AG04450 (cell line): Measurements from ENCODE around the gene FBXL2. TPM values are rescaled to one million over a fixed set of nuclear protein-coding genes. Genes with fewer than 3 reads are reported as not detected.
"Not testable (repeated sequence)": the region's sequence is repeated elsewhere in the genome, so short reads cannot be mapped to it uniquely, and the experiment has no call there.

Source experiments
- CTCF ChIA-PET: fragments of 300-600, 350-600 bp; formaldehyde crosslinking; extraction: SDS; loops from one replicate; lab custom pipeline; 2022; ENCODE audit warnings: antibody characterized with exemption, inconsistent platforms; lab: Charles Lee
- POLR2A ChIA-PET: fragments of 350-600 bp; formaldehyde crosslinking; extraction: SDS; loops from one replicate; lab custom pipeline; 2021; ENCODE audit warnings: antibody characterized with exemption, inconsistent platforms; lab: Yijun Ruan, JAX
- DNase-seq: peaks from one replicate; pipeline ENCODE4 v3.0.0-alpha.2; 2011; ENCODE audit warnings: low read depth, low spot score
- H3K27ac ChIP-seq: one replicate; pipeline ENCODE4 v1.5.1; 2012; ENCODE audit warnings: low read depth, low read length, control low read depth
- H3K27me3 ChIP-seq: one replicate; pipeline ENCODE4 v1.6.0; 2012; ENCODE audit warnings: low read length; ENCODE audit not compliant: control insufficient read depth, insufficient read depth
- H3K4me3 ChIP-seq: 2 replicates; pipeline ENCODE4 v1.5.1; 2011; ENCODE audit warnings: mild to moderate bottlenecking, low read depth, low read length, control low read depth
- H3K9me3 ChIP-seq: 2 replicates; pipeline ENCODE4 v1.5.1; 2012; ENCODE audit warnings: low read length; ENCODE audit not compliant: control insufficient read depth, insufficient read depth
- polyA plus RNA-seq: library from polyadenylated mRNA; depleted of rRNA; stranded (reverse); fragments of >200 nt; gene quantifications from 2 replicates; pipeline ENCODE4 v1.2.3, GENCODE V29; 2011
- TF ChIP-seq, protein P1 (sequence below): IDR thresholded peaks from 2 replicates; pipeline ENCODE4 v1.5.1; 2011; ENCODE audit warnings: low read depth, low read length, control low read depth, inconsistent platforms

The FBXL2 gene
- polyA plus RNA-seq, 1 experiment = 14.4 TPM

DNA sequence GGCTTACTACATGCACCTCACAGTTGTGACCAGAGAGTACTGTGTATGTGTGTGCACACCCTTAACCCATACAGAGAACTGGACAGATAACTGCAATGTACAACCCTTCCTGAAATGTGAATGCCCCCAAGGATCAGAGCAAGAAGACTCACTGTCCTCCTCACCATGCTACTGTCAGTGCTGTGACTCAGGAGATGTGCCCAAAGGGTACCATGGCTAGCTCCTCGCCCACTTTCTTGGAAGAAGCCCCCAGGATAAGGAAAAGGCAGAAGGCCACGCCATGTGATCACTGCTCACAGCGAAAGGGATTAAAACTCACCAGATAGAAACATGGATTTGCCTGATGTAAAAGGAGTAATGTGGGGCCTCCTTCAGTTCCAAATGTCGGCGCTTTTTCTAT, 121.2 kb downstream of the FBXL2 start:
- TF ChIP-seq, protein P1, sequence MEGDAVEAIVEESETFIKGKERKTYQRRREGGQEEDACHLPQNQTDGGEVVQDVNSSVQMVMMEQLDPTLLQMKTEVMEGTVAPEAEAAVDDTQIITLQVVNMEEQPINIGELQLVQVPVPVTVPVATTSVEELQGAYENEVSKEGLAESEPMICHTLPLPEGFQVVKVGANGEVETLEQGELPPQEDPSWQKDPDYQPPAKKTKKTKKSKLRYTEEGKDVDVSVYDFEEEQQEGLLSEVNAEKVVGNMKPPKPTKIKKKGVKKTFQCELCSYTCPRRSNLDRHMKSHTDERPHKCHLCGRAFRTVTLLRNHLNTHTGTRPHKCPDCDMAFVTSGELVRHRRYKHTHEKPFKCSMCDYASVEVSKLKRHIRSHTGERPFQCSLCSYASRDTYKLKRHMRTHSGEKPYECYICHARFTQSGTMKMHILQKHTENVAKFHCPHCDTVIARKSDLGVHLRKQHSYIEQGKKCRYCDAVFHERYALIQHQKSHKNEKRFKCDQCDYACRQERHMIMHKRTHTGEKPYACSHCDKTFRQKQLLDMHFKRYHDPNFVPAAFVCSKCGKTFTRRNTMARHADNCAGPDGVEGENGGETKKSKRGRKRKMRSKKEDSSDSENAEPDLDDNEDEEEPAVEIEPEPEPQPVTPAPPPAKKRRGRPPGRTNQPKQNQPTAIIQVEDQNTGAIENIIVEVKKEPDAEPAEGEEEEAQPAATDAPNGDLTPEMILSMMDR = no peak
- DNase-seq = no peak
- Histone ChIP-seq H3K4me3 (no peak overlapping the region), H3K27me3 (no peaks in the 10 kb centered on the region), H3K9me3 (no peaks in the 10 kb centered on the region), H3K27ac (no peak overlapping the region)
- CTCF ChIA-PET = no interaction called here
- POLR2A ChIA-PET = no interaction called here

DNA sequence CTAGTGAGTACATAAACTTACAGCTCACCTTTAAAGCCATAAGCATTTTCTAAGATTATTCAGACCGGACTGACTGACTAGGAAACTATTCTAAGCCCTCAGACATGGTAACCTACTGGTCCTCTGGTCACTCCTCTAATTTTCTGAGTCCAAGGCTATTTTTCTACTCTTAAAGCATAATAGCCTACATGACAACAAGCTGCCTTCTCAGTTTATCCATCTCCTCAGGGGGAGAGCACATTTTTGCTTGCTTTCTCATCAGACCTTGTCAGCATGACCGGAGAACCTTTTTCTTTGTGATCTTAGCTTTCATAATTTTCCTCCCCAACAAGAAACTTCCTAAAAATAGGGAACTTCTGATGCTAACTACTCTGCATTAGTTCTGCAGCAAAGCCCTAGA, 124.5 kb downstream of the FBXL2 start:
- Histone ChIP-seq H3K9me3 (no peaks in the 10 kb centered on the region), H3K27ac (no peak overlapping the region), H3K27me3 (no peaks in the 10 kb centered on the region), H3K4me3 (no peak overlapping the region)
- TF ChIP-seq, protein P1 = no peak
- ChIA-PET POLR2A (no interaction called here), CTCF (interaction anchor here (0.5 to 1.8 kb wide), 5 partner anchors 29 to 859 kb away, joined by 3 to 12 read pairs (median 6); no protein-coding TSS in a partner anchor)
- no peak for DNase-seq

DNA sequence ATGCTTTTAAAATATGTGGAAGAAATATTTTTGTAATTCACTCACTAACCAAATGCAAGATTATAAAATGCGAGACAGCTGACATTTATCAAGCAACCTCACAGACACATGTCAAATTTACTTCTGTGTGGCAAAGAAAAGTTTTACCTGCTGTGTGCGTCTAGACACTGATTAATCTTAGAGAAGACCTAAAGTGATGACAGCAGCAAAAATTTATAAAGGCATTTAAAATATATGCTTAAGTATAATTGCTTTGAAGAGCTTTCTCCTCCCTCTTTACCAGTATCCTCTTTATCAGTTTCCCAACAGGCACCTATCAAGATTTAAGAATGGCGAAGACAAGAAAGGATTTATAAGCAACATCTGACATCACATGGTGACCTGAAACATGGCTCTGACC, 125.7 kb downstream of the FBXL2 start:
- no peak for DNase-seq
- Histone ChIP-seq H3K4me3 (no peak overlapping the region), H3K9me3 (no peaks in the 10 kb centered on the region), H3K27me3 (no peaks in the 10 kb centered on the region), H3K27ac (no peak overlapping the region)
- POLR2A ChIA-PET = interaction anchor here (0.6 kb wide), 1 partner anchor 506 kb away, joined by 3 read pairs; no protein-coding TSS in a partner anchor
- TF ChIP-seq, protein P1 = no peak
- CTCF ChIA-PET = interaction anchor here (0.8 kb wide), 1 partner anchor 272 kb away, joined by 3 read pairs; no protein-coding TSS in a partner anchor

DNA sequence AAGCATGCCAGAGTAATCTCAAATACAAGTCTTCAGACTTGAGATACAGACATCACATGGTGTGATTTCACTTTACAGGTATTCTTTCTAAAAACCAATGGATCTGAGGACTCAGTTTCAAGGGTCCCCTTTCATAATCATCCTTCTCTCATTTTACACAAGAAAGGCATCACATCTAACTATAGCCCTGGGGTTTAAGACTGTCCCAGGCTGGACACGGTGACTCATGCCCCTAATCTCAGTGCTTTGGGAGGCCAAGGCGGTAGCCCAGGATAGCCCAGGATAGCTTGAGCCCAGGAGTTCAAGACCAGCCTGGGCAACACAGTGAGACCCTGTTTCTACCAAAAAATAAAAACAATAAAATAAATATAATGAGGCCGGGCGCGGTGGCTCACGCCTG, 126.5 kb downstream of the FBXL2 start:
- POLR2A ChIA-PET = no interaction called here
- no peak overlapping the region for H3K27ac ChIP-seq

DNA sequence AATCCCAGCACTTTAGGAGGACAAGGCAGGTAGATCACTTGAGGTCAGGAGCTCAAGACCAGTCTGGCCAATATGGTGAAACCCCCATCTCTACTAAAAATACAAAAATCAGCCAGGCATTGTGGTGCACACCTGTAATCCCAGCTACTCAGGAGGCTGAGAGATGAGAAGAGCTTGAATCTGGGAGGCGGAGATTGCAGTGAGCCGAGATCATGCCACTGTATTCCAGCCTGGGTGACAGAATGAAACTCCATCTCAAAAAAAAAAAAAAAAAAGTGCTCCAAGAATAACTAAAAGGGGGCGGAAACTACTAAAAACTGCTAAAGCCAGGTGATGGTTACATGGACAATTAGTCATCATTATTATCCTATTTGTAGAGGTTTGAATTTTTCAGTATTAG, 133.6 kb downstream of the FBXL2 start:
- H3K27me3 ChIP-seq, H3K4me3 ChIP-seq, H3K9me3 ChIP-seq, H3K27ac ChIP-seq, DNase-seq, POLR2A ChIA-PET: not testable (repeated sequence)
- CTCF ChIA-PET = interaction anchor here (1.0 kb wide), 1 partner anchor 38 kb away, joined by 6 read pairs; no protein-coding TSS in a partner anchor

More for the DNA sequence above, 126.5 kb downstream of the FBXL2 start:
- Histone ChIP-seq H3K27me3 (no peaks in the 10 kb centered on the region), H3K4me3 (no peak overlapping the region), H3K9me3 (no peaks in the 10 kb centered on the region)
- CTCF ChIA-PET = interaction anchor here (1.1 kb wide), 1 partner anchor 31 kb away, joined by 4 read pairs; no protein-coding TSS in a partner anchor
- DNase-seq = no peak
- TF ChIP-seq, protein P1 = no peak
